ENCODE data around the gene CHKA.

- TF ChIP-seq EP300 (IDR thresholded peaks at IDR 0.05) (no peak), CTCF (IDR thresholded peaks at IDR 0.05) (no peak), POLR2AphosphoS5 (IDR thresholded peaks at IDR 0.05) (no peak)
These were observed 69.7 kb downstream of the CHKA start for GRCh38 chr11:68051191-68052136.

Data from suprapubic skin (tissue), 4 donors.